Subcutaneous adipose tissue (tissue), 4 donors: ENCODE results near the gene CRP. TPM values are rescaled to one million over a fixed set of nuclear protein-coding genes. Genes with fewer than 3 reads are reported as not detected.

Experiments used
- total RNA-seq, 4 donors: library from RNA; depleted of rRNA; stranded (reverse); fragments of >200 nt; gene quantifications; one replicate each; pipeline ENCODE4 v1.1.0, GENCODE V29; 2016
- TF ChIP-seq, protein P1 (sequence below): fragments of 450-650 bp; IDR thresholded peaks from one replicate; pipeline ENCODE4 v1.5.1; 2016; ENCODE audit warnings: low read depth, mild to moderate bottlenecking, control low read depth, antibody characterized with exemption, moderate library complexity

Gene CRP, protein sequence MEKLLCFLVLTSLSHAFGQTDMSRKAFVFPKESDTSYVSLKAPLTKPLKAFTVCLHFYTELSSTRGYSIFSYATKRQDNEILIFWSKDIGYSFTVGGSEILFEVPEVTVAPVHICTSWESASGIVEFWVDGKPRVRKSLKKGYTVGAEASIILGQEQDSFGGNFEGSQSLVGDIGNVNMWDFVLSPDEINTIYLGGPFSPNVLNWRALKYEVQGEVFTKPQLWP
- total RNA-seq: under 1 TPM in 1 of 4 donors, not detected in 3; 0.57 TPM

DNA sequence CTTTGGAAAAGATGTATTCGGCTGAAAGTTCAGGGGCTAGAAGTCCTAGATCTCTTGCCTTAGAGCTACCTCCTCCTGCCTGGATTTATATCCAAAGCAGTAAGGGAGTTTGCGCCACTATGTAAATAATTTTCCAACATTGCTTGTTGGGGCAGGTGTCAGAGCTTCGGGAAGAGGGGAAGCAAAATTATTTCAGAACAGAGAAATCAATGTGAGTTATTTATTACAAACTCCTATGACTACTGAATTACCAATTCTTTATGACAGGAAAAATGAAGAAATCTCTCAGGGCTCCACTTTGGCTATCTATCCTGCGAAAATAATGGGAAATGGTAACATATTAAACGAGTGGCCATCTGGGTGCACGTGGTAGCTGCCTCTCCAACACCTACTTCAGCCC, at the start of gene CRP:
Gene CRP (minus strand): TSS at position 61 of the 400 bp plus-strand sequence. CDS start 104 bp downstream, outside the sequence.
- TF ChIP-seq, protein P1, sequence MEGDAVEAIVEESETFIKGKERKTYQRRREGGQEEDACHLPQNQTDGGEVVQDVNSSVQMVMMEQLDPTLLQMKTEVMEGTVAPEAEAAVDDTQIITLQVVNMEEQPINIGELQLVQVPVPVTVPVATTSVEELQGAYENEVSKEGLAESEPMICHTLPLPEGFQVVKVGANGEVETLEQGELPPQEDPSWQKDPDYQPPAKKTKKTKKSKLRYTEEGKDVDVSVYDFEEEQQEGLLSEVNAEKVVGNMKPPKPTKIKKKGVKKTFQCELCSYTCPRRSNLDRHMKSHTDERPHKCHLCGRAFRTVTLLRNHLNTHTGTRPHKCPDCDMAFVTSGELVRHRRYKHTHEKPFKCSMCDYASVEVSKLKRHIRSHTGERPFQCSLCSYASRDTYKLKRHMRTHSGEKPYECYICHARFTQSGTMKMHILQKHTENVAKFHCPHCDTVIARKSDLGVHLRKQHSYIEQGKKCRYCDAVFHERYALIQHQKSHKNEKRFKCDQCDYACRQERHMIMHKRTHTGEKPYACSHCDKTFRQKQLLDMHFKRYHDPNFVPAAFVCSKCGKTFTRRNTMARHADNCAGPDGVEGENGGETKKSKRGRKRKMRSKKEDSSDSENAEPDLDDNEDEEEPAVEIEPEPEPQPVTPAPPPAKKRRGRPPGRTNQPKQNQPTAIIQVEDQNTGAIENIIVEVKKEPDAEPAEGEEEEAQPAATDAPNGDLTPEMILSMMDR: no peak

DNA sequence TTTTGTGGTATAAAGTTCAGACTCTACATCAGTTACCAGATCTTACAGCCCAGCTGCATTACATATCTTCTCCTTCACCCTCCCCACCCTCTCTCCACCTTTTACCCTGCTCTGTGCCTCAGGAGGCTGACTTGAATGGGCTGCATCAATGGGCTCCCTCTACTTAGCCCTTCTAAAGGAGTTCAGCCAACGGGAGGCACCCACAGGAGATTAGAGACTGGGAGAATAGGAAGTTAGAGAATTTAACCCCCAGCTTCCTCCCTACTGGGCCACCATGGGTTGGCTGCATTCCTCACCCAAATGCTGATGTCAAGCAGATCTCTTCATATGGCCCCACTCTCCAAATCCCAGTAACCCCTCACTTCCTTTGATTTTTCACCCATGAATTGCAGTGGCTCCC, 49.3 kb upstream of the CRP start:
- TF ChIP-seq, protein P1: no peak

GRCh38 chr1:159756397-159756796, 42.0 kb upstream of the CRP start:
- TF ChIP-seq, protein P1: no peak

DNA sequence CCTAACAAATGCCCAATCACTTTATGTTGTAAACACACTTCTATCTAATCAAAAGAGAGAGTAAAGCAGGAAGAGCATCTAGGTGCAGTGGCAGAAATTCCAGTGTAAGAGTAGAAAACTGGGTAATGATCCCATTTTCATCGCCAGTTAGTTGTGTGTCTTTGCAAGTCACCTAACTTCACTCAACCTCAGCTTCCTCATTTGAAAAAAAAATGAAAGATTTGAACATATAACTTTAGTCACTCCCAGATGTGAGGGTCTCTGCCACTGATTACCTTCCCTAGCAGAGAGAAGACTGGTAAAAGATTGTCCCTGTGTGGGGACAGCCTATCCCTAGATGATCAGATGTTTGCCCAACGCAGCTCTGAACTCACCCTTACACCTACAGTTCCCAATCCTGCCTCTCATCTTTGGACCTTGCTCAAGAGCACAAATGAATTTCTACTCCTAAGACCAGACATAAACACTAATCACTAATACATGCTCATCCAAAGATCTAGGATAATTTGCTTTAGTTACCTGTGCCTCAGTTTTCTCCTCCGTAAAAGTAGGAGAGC, 41.1 kb upstream of the CRP start:
- TF ChIP-seq, protein P1: no peak

GRCh38 chr1:159753386-159753785, 39.0 kb upstream of the CRP start:
- TF ChIP-seq, protein P1: no peak

GRCh38 chr1:159752135-159752580, 37.8 kb upstream of the CRP start:
- TF ChIP-seq, protein P1: no peak

- TF ChIP-seq, protein P1: no peak
Measured at GRCh38 chr1:159751031-159751430, 36.6 kb upstream of the CRP start.
